Smooth muscle cell of the brain vasculature (primary cell): ENCODE data around the gene FABP1.

Source experiments
- DNase-seq: peaks from one replicate; pipeline ENCODE4 v3.0.0-alpha.2; 2012; ENCODE audit warnings: low read depth, low spot score

Gene FABP1

GRCh38 chr2:88115825-88116518 lies 11.9 kb downstream of the FABP1 start:
- no peak for DNase-seq

- DNase-seq: no peak
These were observed 13.0 kb downstream of the FABP1 start for GRCh38 chr2:88114889-88115288.

GRCh38 chr2:88113069-88113468 lies 14.8 kb downstream of the FABP1 start:
- DNase-seq: no peak

- DNase-seq: no peak
These were observed 17.0 kb downstream of the FABP1 start for GRCh38 chr2:88110830-88111229.

- DNase-seq: no peak
These were observed 19.1 kb downstream of the FABP1 start for GRCh38 chr2:88108796-88109195.

- no peak for DNase-seq
These were observed 27.4 kb downstream of the FABP1 start for GRCh38 chr2:88100489-88100858.

GRCh38 chr2:88099798-88100488 lies 27.9 kb downstream of the FABP1 start:
- no peak for DNase-seq

GRCh38 chr2:88098558-88098900 lies 29.3 kb downstream of the FABP1 start:
- no peak for DNase-seq

- DNase-seq: no peak
These were observed 29.8 kb downstream of the FABP1 start for GRCh38 chr2:88097891-88098557.

GRCh38 chr2:88097192-88097591 lies 30.7 kb downstream of the FABP1 start:
- no peak for DNase-seq

GRCh38 chr2:88096708-88097107 lies 31.2 kb downstream of the FABP1 start:
- DNase-seq: no peak

- no peak for DNase-seq
These were observed 32.8 kb downstream of the FABP1 start for GRCh38 chr2:88095022-88095421.

GRCh38 chr2:88092773-88093172 lies 35.1 kb downstream of the FABP1 start:
- no peak for DNase-seq

GRCh38 chr2:88091943-88092342 lies 35.9 kb downstream of the FABP1 start:
- no peak for DNase-seq

GRCh38 chr2:88090446-88091283 lies 37.2 kb downstream of the FABP1 start:
- DNase-seq: no peak

GRCh38 chr2:88088999-88089398 lies 38.9 kb downstream of the FABP1 start:
- DNase-seq: no peak

GRCh38 chr2:88087763-88088162 lies 40.1 kb downstream of the FABP1 start:
- DNase-seq: no peak

- no peak for DNase-seq
These were observed 40.8 kb downstream of the FABP1 start for GRCh38 chr2:88087073-88087472.

- DNase-seq: no peak
These were observed 41.5 kb downstream of the FABP1 start for GRCh38 chr2:88086401-88086800.

GRCh38 chr2:88085602-88086001 lies 42.3 kb downstream of the FABP1 start:
- no peak for DNase-seq

GRCh38 chr2:88085099-88085498 lies 42.8 kb downstream of the FABP1 start:
- no peak for DNase-seq

GRCh38 chr2:88082781-88083180 lies 45.1 kb downstream of the FABP1 start:
- DNase-seq: no peak
